Measurements from ENCODE around the gene CDT1.

CDT1 gene

DNA sequence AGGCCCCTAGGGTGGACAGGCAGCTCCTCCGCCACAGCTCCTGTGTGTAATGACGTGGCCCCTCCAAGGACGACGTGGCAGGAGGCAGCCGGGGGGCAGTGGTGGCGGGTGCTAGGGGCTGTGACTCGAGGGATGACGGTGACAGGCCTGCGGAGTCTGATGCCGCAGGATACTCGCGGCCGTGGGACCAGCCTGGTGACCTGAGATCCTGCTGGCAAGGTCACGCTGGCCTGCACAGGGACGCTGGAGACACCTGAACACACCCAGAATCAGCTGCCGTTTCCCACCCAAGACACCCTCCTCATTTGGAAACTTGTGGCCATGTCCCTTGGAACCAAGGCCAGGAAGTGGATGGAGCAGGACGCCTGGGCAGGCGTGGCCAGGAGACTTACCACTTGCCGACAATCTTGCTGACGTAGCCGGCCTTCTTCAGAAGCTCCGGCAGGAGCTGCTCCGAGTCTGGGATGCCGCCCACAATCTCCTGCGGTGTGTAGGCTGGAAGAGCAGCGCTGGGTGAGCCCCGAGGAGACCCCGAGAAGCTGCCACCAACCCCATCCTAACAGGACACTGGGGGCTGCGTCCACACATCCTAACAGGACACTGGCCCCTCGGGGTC is 37.1 kb downstream of the CDT1 start:
- FAIRE-seq, result no peak

DNA sequence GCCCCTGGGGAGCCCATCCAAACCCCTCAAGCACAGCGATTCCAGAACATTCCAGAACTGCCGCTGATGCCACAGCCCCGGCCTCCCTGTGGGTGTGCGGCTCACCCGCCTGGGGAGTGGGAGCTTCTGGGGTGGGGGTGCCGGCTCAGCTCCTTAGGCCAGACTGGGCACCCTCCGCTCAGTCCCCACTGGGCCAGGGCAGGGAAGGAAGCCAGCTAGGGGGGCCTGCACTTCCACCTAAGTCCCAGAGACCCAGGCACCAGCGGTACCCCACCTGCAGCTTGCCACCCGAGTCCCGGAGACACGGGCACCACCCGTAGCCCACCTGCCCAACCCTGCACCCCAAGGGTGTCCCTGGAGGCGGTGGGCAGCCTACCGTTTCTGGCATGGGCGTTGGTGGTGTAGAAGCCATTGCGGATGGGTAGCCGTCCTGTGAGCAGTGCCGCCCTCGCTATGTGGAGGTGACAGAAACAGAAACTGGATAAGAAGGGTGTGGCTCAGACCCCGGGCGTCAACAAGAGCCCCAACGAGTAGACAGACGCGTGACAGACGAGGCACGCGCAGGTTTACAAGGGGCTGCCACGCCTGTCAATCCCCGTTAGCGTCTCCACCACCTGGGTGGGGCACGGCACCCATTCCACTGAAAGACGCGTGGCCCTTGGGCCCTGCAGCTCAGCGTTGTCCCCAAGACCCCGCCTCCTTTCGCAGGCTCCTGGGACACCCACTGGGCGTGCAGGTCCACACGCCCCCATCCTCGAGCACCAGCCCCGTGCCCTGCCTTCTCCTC is 38.1 kb downstream of the CDT1 start:
- FAIRE-seq, result no peak

DNA sequence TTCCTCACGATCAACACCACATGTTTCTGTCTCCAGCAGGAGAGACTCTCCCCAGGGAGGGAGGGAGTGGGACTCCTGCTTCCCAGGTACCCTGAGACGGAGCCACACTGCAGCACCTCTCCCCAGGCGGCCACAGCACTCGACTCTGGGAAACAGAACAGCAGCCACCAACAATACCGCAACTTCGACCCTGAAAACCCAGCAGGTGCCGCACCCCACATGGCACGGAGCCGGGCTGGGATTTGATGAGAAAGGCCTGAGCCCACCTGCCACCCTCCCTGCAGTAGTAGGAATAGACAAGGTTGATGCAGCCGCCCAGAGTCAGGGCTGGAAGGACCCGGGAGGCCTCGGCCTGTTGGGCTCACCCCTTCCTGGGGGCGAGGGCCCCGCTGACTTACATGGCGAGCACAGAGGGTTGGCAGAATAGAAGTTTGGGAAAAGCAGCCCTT is 38.7 kb downstream of the CDT1 start:
- no peak for FAIRE-seq

DNA sequence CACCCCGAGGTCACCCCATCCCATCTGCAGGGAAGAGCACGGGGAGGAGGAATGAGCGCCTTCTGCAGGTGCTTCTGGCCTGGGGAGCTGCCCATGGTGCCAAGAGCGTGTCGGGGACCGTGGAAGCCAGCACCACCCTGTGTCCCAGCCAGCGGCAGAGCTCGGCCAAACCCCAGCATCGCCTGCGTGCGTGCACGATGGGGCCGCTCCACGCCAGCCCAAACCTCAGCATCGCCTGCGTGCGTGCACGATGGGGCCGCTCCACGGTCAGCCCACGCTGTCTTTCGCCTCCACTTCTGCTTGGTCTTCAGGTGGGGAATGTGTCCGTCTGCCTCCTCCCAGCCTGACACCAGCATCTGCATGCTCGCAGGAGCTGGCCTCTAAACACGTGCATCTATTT is 39.2 kb downstream of the CDT1 start:
- no peak for FAIRE-seq

DNA sequence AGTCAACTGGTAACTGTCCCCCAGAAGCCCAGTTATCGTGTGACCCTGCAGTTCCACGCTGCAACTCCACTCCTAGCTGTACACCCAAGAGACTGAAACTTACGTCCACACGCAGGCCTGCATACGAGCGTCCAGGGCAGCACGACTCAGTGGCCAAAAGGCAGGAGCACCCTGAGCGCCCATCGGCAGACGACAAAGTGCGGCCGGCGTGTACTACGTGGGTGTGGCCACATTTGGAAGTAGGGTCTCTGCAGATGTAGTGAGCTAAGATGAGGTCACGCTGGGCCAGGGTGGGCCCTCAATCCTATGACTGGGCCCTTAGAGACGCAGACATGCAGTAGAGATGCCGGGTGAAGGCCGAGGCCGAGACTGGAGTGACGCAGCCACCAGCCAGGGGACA is 39.7 kb downstream of the CDT1 start:
- FAIRE-seq, result no peak

DNA sequence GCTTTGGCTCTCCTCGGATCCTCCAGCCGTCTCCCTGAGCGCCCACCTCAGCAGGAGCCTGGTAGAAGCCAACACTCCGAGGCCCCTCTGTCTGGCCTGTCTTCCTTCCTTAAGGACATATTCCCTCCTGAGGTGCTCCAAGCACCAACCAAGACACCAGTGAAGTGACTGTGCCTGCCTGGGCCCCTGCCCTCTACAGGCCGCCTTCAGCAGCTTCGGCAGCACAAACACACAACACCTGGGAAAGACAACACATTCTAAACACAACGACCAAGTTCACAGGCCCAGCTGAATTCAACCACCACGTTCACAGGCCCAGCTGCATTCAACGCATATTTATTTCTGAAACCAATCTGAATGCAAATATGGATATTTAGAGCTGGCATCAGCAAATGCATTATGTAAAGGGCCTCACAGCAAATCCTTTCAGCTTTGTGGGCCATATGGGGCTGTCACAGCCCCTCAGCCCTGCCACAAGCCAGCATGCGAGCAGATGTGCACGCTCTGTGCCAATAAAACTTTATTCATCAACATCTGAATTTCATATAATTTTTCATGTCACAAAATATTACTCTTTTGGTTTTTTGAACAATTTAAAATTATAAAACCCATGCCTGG is 40.9 kb downstream of the CDT1 start:
- no peak for FAIRE-seq

DNA sequence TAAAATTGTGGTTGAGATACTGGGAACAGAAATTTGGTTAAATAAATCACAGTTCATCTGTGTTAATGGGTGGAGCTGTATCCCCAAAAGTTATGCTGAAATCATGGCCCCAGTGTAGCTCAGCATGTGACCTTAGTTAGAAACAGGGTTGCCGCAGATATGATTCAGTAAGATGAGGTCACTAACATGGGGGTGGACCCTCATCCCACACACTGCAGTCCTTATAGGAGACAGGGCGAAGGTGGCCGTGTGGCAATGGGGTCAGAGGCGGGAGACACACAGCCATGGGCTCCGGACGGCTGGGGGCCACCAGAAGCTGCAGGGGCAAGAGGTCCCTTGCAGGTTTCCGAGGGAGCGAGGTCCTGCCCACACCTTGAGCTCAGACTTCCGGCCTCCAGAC is 42.5 kb downstream of the CDT1 start:
- no peak for FAIRE-seq

DNA sequence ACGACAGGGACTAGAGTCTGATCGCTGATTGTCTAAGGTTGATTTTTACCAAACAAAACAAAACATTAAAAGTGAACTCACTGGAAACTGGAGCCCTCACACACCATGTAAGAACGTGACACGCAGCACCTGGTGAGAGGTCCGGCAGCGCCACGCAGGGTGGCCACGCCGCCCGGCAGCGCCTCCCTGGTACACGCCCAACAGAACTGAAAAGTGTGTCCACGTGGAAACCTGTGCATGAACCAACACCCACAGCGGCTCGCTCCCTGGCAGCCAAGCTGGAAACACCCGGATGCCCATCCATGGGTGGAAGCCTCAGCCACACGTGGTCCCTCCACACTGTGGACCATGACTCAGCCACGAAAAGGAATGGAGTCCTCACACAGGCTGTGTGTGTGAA is 44.1 kb downstream of the CDT1 start:
- no peak for FAIRE-seq

DNA sequence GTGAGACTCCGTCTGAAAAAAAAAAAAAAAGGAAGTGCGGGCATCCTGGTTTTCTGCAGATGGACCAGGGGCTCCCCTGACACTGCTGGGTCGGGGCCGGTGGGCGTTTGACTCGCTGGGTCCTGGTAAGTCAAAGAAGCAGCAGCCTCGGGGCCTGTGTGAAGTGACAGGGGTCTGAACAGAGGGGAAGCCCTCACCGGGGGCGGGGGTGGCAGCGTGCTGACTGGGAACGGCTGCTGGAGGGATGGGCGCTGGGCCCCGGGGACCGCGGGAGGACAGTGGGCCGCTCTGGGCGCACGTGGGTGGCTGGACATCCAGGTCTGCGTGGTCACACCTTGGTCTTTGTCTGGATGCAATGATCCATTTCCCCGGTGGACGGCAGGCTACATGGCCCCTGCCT is 45.0 kb downstream of the CDT1 start:
- FAIRE-seq, result no peak

DNA sequence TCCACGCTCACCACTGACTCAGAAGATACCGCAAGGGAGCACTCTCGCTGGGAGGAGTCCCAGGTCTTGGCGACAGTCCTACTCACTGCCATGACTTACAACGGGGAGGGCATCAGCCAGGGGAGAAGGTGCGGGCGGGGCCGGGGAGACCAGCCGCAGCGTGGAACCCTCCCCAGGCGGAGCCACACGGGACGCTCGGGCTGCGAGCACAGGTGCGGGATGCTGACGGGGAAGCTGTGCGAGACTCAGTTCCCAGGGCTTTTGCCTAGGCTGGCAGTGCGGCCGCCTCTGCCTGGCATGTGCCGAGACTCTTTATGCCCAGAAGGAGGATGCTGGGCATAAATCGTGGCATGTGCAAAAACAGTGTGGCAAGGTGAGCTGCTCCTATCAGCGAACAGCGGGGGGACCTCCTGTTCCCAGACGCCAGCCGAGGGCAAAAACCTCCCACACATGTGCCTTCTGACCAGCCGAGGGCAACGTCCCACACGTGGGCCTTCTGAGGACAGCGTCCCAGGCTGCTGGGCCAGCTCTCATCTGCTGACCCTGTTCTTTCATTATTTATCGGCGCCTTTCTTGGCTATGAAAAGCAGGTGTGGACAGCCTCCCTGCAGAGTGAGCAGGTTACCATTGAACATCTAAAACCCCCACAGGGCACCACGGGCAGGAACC is 47.1 kb downstream of the CDT1 start:
- FAIRE-seq, result no peak

DNA sequence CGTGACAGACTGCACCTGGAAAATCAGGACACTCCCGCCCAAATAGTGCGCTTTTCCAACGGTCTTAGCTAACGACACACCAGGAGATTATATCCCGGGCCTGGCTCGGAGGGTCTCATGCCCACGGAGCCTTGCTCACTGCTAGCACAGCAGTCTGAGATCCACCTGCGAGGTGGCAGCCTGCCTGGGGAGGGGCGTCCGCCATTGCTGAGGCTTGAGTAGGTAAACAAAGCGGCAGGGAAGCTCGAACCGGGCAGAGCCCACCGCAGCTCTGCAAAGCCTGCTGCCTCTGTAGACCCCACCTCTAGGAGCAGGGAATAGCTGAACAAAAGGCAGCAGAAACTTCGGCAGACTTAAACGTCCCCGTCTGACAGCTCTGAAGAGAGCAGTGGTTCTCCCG is 48.0 kb downstream of the CDT1 start:
- FAIRE-seq, result no peak

DNA sequence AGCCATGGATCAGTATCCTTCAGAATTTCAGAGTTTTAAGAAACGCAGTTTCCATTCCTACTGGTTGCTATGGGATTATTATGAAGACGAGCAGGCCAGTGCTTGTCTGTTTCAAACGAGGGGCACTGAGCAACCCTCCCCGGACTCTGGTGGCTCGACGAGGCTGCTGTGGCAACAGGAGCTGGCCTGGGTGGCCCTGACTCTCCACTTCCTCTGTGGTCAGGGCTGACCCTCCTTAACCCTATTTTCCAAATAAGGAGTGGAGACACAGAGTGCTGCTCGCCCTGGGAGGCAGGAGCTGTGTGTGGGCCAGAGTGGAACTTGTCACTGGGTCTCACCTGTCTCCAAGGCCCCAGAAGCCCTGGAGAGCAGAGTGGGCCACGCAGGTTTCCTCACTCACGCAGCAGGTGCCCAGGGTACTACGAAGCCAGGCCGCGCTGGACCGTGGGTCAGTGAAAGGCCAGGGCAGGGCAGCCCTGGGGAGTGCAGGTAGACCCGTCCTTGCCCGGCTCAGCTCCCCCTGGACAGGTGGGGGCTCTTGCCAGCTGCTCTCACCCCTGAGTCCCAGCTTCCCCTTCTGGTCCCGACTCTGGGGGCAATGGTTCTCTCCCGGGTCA is 49.8 kb downstream of the CDT1 start:
- no peak for FAIRE-seq

DNA sequence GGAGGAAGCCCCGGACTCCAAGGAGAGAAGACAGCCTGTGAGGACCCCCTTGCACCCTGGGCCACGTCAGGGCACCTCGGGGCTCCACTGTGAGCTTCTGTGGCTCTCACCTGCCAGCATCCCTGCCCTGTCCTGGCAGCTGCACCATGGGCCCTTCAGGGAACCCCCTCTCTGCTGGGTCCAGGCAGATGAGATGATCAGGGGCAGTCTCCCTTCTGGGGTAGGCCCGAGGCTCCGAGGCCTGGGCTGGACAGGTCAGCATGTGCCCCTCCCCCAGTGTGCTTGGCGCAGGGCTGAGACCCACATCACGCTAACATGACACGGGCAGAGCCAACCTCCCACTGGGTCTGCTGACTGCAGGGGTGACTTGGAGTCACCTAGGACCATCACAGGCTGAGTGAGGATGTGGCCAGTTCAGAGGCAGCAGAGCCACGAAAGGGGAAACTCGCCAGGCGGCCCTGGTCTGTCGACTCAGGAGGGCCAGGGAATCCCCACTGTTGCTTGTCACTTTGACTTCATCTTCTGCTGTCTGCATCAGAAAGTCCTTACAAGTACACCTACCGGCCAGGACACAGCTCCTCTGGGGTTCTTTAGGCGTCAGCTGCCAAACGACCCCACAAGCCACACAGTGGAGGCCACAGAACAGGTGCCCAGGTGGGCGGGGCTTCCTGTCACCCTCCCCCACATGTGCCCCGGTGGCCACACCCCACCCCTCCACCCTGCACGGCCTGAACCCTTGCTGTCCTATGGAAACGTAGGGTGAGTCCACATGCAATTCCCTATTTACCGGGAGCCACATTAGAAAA is 50.9 kb downstream of the CDT1 start:
- FAIRE-seq, result no peak

DNA sequence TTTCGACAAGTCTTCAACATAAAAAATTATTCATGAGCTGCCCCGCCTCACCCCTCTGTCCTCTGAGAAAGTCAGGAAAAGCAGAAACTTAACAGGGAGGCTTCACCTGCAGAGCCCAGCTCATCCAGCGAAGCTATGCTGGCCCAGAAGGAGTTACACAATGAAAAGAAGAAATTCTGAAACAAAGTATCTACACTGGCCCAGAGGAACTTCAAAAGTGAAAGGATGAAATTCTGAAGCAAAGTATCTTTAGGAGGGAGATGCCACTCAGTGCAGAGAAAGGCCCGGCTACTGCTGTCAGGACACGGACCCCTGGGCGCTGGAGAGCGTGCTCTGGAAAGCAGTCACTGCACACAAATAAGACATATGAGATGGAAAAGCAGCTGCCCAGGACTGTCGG is 51.6 kb downstream of the CDT1 start:
- FAIRE-seq, result no peak

DNA sequence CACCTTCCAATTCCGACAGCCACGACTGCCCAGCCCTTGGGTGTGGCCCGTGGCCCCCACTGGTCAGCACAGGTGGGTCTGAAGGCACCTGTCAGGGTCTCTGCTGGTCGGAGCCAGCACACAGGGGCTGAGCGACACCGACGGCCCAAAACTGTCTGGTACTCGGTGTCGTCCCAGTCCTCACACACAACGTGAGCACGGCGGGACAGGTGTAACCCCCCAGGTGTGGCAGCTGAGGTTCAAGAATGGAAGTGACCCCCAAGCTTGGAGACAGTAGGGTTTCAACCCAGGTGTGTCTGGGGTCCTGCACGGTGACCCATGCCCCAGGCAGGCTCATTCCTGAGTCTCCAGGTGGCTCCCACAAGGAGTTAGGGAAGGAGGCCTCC is 52.1 kb downstream of the CDT1 start:
- no peak for FAIRE-seq

DNA sequence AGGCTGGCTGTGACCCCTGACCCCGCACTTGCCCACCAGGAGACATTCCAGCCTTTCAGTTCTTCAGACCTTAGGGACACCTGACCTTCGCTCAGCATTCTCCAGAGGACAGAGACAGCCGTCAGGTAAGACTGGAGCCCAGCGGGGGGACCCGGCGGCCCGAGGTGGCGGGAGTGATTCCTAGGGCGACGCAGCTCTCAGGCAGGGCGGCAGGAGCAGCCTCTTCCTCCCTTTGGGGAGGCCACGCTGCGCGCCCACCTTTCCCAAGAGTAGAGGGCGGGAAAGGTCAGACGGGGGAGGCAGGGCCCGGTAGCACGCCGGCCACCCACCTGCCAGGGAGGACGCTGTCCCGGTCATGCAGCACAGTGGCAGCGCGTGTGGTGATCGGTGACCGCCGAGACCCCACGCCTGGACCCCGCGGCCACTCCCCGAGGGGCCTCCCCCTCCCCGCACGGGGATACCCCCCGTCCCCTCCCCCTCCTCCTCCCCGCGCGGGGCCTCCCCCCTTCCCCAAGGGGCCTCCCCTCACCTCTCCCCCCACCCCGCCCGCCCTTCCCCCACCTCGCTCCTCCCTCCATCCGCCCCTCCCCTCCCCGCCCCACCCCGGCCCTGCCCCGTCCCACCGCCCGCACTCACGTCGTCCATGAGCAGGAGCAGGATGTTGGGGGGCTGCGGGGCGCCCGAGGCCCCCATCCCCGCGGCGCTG is 52.7 kb downstream of the CDT1 start:
- no peak for FAIRE-seq

DNA sequence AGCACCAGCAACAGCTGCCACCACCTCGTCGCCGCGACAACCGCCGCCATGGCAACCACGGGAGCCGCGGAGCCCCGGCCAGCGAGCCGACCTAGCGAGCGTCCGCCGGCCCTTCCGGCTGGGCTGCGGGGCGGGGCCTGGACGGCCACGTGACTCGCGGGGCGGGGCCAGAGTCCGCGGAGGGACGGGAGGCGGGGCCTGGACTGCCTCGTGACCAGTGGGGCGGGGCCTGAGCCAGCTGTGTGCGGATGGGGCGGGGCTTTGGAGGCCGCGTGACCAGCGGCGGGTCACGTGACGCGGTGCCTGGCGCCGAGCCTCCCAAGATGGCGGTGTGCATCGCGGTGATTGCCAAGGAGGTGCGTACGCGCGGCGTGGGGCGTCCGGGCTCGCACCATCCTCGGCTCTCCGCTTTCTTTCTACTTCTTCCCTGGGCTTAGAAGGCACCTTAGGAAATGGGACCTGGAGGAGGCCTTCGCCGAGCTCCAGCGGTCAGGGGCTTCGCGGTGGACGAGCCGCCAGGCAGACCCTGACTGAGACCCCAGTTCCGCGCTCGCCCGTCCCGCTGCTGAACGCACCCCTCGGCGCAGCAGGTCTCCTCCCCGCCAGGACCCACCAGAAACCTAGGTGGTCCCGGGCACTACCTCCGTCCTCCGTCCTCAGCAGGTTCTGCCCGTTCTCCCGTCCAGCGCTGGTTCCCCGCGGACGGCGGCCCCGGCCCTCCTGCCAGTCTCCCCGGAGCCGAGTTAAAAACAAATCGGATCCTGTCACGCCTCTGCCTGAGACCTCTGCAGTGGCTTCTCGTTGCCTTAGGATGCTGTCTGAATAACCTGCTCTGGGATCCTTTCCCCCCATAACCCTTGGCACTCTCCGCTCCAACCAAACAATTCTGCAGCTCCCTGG is 53.5 kb downstream of the CDT1 start, which contains the start of the genes GALNS and TRAPPC2L:
TSS of gene GALNS (minus strand) at position 120 of the 900 bp plus-strand sequence. CDS start at position 50, 70 bp downstream.
TSS of gene TRAPPC2L (plus strand) at position 300 of the 900 bp plus-strand sequence. CDS start at position 324, 24 bp downstream.
- no peak for FAIRE-seq

DNA sequence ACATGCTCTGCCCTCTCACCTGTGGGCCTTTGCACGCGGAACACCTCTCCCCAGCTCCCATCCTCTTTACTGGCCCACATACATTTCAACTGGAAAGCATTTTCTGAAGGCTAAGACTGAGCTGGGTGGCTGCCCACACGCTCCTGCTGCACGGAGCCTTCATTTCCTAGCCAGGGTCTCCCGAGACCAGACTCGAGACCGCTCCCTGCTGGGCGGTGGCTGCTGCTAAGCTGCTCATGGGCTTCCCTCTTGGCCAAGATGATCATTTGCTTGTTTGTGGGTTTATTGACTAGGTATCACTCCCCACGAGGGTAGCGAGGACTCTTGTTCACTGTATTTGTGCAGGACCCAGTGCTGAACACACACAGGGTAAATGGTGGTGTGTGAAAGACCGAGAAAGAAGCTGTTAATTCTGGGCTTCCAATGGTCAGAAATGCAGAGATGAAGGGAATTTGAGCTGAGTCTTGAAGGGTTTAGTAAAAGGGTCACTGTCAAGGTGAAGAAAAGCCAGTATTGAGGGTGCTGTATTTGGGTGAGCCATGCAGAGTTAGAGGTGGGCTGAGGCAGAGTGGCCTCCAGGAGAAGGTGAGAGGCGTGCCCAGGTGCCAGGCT is 54.2 kb downstream of the CDT1 start:
- no peak for FAIRE-seq
